HFFc6 (cell line): Measurements from ENCODE around the gene CTU2. TPM values are rescaled to one million over a fixed set of nuclear protein-coding genes. Genes with fewer than 3 reads are reported as not detected.

Experiments
- DNase-seq: peaks from one replicate; pipeline ENCODE4 v3.0.0-alpha.2; 2018
- H3K27ac Mint-ChIP-seq: 2 replicates; pipeline ENCODE4 v1.8.0; 2020; ENCODE audit warnings: mild to moderate bottlenecking, mixed read lengths
- H3K27me3 Mint-ChIP-seq: 2 replicates; pipeline ENCODE4 v1.8.0; 2021; ENCODE audit warnings: mild to moderate bottlenecking, moderate library complexity, mixed read lengths; ENCODE audit not compliant: insufficient read depth
- H3K36me3 Mint-ChIP-seq: 2 replicates; pipeline ENCODE4 v1.8.0; 2021; ENCODE audit warnings: low read depth, mixed read lengths
- H3K4me1 Mint-ChIP-seq: 2 replicates; pipeline ENCODE4 v1.8.0; 2020; ENCODE audit warnings: low read depth, mixed read lengths
- H3K4me3 Mint-ChIP-seq: 2 replicates; pipeline ENCODE4 v1.8.0; 2020; ENCODE audit warnings: mild to moderate bottlenecking, moderate library complexity, mixed read lengths
- H3K9me3 Mint-ChIP-seq: 2 replicates; pipeline ENCODE4 v1.8.0; 2020; ENCODE audit warnings: mild to moderate bottlenecking, mixed read lengths
- CTCF ChIP-seq: fragments of 200-600 bp; sonication (generic); IDR thresholded peaks from 2 replicates; pipeline ENCODE4 v1.5.0; 2021; ENCODE audit warnings: antibody characterized with exemption, mild to moderate bottlenecking
- total RNA-seq, 6 experiments: library from RNA; stranded (reverse); fragmentation: NEBNext Ultra II Directional; extraction: Animal tissue kit (Norgen Biotek cat#: 25700); gene quantifications; 2 replicates in 1 of 6; 3 replicates in 5 of 6; pipeline ENCODE4 v1.2.3, GENCODE V29; 2021

CTU2 gene
- total RNA-seq, 6 experiments from 2014 or later, result 26.2 to 37.0 (median 33.2) TPM

GRCh38 chr16:88687676-88688012, 18.7 kb upstream of the CTU2 start:
- DNase-seq, result no peak
- H3K4me1 Mint-ChIP-seq, result 0 out of 2 replicates have a peak, but pooled peaks cover 8% of the 10 kb centered on the region
- H3K9me3 Mint-ChIP-seq, result no peaks in the 10 kb centered on the region
- no peaks in the 10 kb centered on the region for H3K36me3 Mint-ChIP-seq
- TF ChIP-seq CTCF, result no peak
- H3K27me3 Mint-ChIP-seq, result peaks cover 31% of the 10 kb centered on the region
- no peak overlapping the region for H3K4me3 Mint-ChIP-seq
- no peak overlapping the region for H3K27ac Mint-ChIP-seq

GRCh38 chr16:88688013-88688778, 18.1 kb upstream of the CTU2 start:
- H3K4me3 Mint-ChIP-seq, result no peak overlapping the region
- no peak for TF ChIP-seq CTCF
- H3K27me3 Mint-ChIP-seq, result peaks cover 31% of the 10 kb centered on the region
- H3K27ac Mint-ChIP-seq, result no peak overlapping the region
- no peak for DNase-seq
- no peaks in the 10 kb centered on the region for H3K9me3 Mint-ChIP-seq
- 0 out of 2 replicates have a peak, but pooled peaks cover 8% of the 10 kb centered on the region for H3K4me1 Mint-ChIP-seq
- no peaks in the 10 kb centered on the region for H3K36me3 Mint-ChIP-seq

GRCh38 chr16:88690341-88691128, 15.8 kb upstream of the CTU2 start:
- Mint-ChIP-seq H3K4me1 (no peaks in the 10 kb centered on the region), H3K4me3 (no peak overlapping the region), H3K9me3 (no peaks in the 10 kb centered on the region), H3K27ac (no peak overlapping the region), H3K27me3 (peaks cover 20% of the 10 kb centered on the region), H3K36me3 (no peaks in the 10 kb centered on the region)
- DNase-seq, result no peak
- no peak for TF ChIP-seq CTCF

- Mint-ChIP-seq H3K4me1 (no peaks in the 10 kb centered on the region), H3K9me3 (no peaks in the 10 kb centered on the region), H3K27ac (no peak overlapping the region), H3K27me3 (peaks cover 20% of the 10 kb centered on the region), H3K36me3 (no peaks in the 10 kb centered on the region), H3K4me3 (no peak overlapping the region)
- no peak for DNase-seq
- TF ChIP-seq CTCF, result no peak
Observed at GRCh38 chr16:88691129-88691813, 15.0 kb upstream of the CTU2 start.

- H3K36me3 Mint-ChIP-seq, result no peaks in the 10 kb centered on the region
- H3K9me3 Mint-ChIP-seq, result no peaks in the 10 kb centered on the region
- no peak for TF ChIP-seq CTCF
- peaks cover 20% of the 10 kb centered on the region for H3K27me3 Mint-ChIP-seq
- H3K4me3 Mint-ChIP-seq, result no peak overlapping the region
- no peak for DNase-seq
- no peak overlapping the region for H3K27ac Mint-ChIP-seq
- no peaks in the 10 kb centered on the region for H3K4me1 Mint-ChIP-seq
Observed at GRCh38 chr16:88691924-88692560, 14.3 kb upstream of the CTU2 start.
